Pancreas (tissue), 10 donors: Measurements from ENCODE around the gene INAVA. TPM values are rescaled to one million over a fixed set of nuclear protein-coding genes. Genes with fewer than 3 reads are reported as not detected.

Experiments
- ATAC-seq, 4 donors: fragments of 200-7000 bp; cut with Tn5 transposase; one replicate each; pipeline versions ENCODE4 v1.8.0 to v1.9.1; 2020; ENCODE audit warnings: mild to moderate bottlenecking in 4 of 4, moderate library complexity in 4 of 4
- DNase-seq, 6 donors: peaks; one replicate each; pipeline ENCODE4 v3.0.0-alpha.2; 2020
- FAIRE-seq: peaks from 2 replicates; lab custom pipeline; 2012; peaks lifted over from hg19 to GRCh38; lab: Jason Lieb, UNC
- H3K27ac ChIP-seq, 4 donors: fragments of 200-600 bp; sonication (generic); 1 replicate in 3 of 4; 2 replicates in 1 of 4; pipeline versions ENCODE4 v1.5.0 to v1.8.0; 2020
- H3K27me3 ChIP-seq, 4 donors: fragments of 200-600 bp; one replicate each; pipeline ENCODE4 v1.8.0; 2021
- H3K36me3 ChIP-seq, 3 donors: fragments of 200-600 bp; sonication (generic) in 1 of 3; one replicate each; pipeline versions ENCODE4 v1.5.0 to v1.8.0; 2020 to 2021
- H3K4me1 ChIP-seq, 3 donors: fragments of 200-600 bp; one replicate each; pipeline ENCODE4 v1.8.0; 2021
- H3K4me3 ChIP-seq, 4 donors: fragments of 200-600 bp; sonication (generic) in 2 of 4; one replicate each; pipeline versions ENCODE4 v1.5.0 to v1.8.0; 2020 to 2021
- H3K9me3 ChIP-seq, 4 donors: fragments of 200-600 bp; one replicate each; pipeline ENCODE4 v1.8.0; 2021
- CTCF ChIP-seq, 4 donors: fragments of 200-600 bp; sonication (generic) in 3 of 4; IDR thresholded peaks; one replicate each; pipeline versions ENCODE4 v1.5.0 to v1.8.0; 2021; ENCODE audit warnings: antibody characterized with exemption in 4 of 4
- WGBS, 2 donors: extraction: QIAGEN DNeasy Blood & Tissue Kit; methylation state at CpG; one replicate each; pipeline ENCODE4 v1.1.7; 2013; 5-methylcytosine and 5-hydroxymethylcytosine counted together
- intact Hi-C, 3 donors: fragments of 100-400 bp; cut with DNase I; formaldehyde crosslinking; loops; one replicate each; pipeline versions ENCODE4 v1.11.1 to v1.14.2; 2022
- polyA plus RNA-seq, 2 donors: library from polyadenylated mRNA; stranded (reverse); fragments of 200-250 nt; gene quantifications; one replicate each; pipeline ENCODE4 v1.2.3, GENCODE V29; 2013
- total RNA-seq, 6 donors: library from RNA; stranded (reverse); fragmentation: NEBNext Ultra II Directional in 4 of 6; extraction: Animal tissue kit (Norgen Biotek cat#: 25700) in 4 of 6; gene quantifications; one replicate each; pipeline versions ENCODE4 v1.2.1 to v1.2.4, GENCODE V29; 2021 to 2023
- donor health status: healthy with polysubstance abuse.
- donor health status: DM: no; HTN: no; CAD: no; lungs with moderate emphysema.
- donor health status: DM: no; HTN: no; CAD: no.
- donor health status: control.
- donor health status: control.
- donor health status: Bipolar disorder and iron deficiency.
- donor health status: DM: yes; HTN: yes; CAD: no.
- donor health status: DM: no; HTN: no; CAD: no.
- donor health status: DM: no; HTN: no; CAD: no.
- donor health status: DM: yes; HTN: yes; CAD: no.

The INAVA gene
- total and polyA plus RNA-seq, 8 donors: 5.0 to 26.6 (median 13.8) TPM

GRCh38 chr1:200883118-200883517, 11.6 kb upstream of the INAVA start:
- TF ChIP-seq CTCF (IDR thresholded peaks at IDR 0.05): no peak
- no peak for ATAC-seq
- 89 to 96% methylated on average over 3 of the region's 3 CpGs for WGBS, 2 donors
- H3K27ac ChIP-seq: no peak overlapping the region
- H3K4me3 ChIP-seq: no peak overlapping the region
- H3K9me3 ChIP-seq: no peaks in the 10 kb centered on the region
- no peaks in the 10 kb centered on the region for H3K36me3 ChIP-seq
- intact Hi-C loops: no loop called here
- no peaks in the 10 kb centered on the region for H3K4me1 ChIP-seq
- no peak for DNase-seq
- H3K27me3 ChIP-seq: no peaks in the 10 kb centered on the region
- FAIRE-seq: no peak

GRCh38 chr1:200885623-200886402, 8.9 kb upstream of the INAVA start:
- no peak overlapping the region for H3K4me3 ChIP-seq
- FAIRE-seq: no peak
- TF ChIP-seq CTCF (IDR thresholded peaks at IDR 0.05): no peak
- ATAC-seq: no peak
- H3K9me3 ChIP-seq: no peaks in the 10 kb centered on the region
- intact Hi-C loops: no loop called here
- H3K4me1 ChIP-seq: no peaks in the 10 kb centered on the region
- H3K27ac ChIP-seq: no peak overlapping the region
- DNase-seq: no peak
- 84 to 93% methylated on average over 6 of the region's 6 CpGs for WGBS, 2 donors
- no peaks in the 10 kb centered on the region for H3K36me3 ChIP-seq
- H3K27me3 ChIP-seq: no peaks in the 10 kb centered on the region

GRCh38 chr1:200886594-200886993, 8.1 kb upstream of the INAVA start:
- no peaks in the 10 kb centered on the region for H3K27me3 ChIP-seq
- no peak overlapping the region for H3K27ac ChIP-seq
- FAIRE-seq (no peak), DNase-seq (no peak), ATAC-seq (no peak)
- no peak overlapping the region for H3K4me3 ChIP-seq
- H3K9me3 ChIP-seq: no peaks in the 10 kb centered on the region
- H3K36me3 ChIP-seq: no peaks in the 10 kb centered on the region
- no peak for TF ChIP-seq CTCF (IDR thresholded peaks at IDR 0.05)
- no peaks in the 10 kb centered on the region for H3K4me1 ChIP-seq
- 75 to 79% methylated on average over 2 of the region's 2 CpGs for WGBS, 2 donors
- intact Hi-C loops: no loop called here

- no peak for FAIRE-seq
- WGBS, 2 donors: 71 to 73% methylated on average over 11 of the region's 11 CpGs
- DNase-seq: no peak
- H3K36me3 ChIP-seq: no peaks in the 10 kb centered on the region
- H3K4me3 ChIP-seq: no peak overlapping the region
- no peaks in the 10 kb centered on the region for H3K9me3 ChIP-seq
- H3K27me3 ChIP-seq: no peaks in the 10 kb centered on the region
- ATAC-seq: no peak
- intact Hi-C loops: no loop called here
- no peak overlapping the region for H3K27ac ChIP-seq
- TF ChIP-seq CTCF (IDR thresholded peaks at IDR 0.05): no peak
- no peaks in the 10 kb centered on the region for H3K4me1 ChIP-seq
Measured at GRCh38 chr1:200887036-200887435, 7.7 kb upstream of the INAVA start.

GRCh38 chr1:200887772-200888348, 6.8 kb upstream of the INAVA start:
- H3K9me3 ChIP-seq: no peaks in the 10 kb centered on the region
- intact Hi-C loops: no loop called here
- no peaks in the 10 kb centered on the region for H3K36me3 ChIP-seq
- 90 to 92% methylated on average over 9 of the region's 9 CpGs for WGBS, 2 donors
- H3K4me3 ChIP-seq: no peak overlapping the region
- H3K27me3 ChIP-seq: no peaks in the 10 kb centered on the region
- FAIRE-seq: no peak
- ATAC-seq: no peak
- no peaks in the 10 kb centered on the region for H3K4me1 ChIP-seq
- H3K27ac ChIP-seq: no peak overlapping the region
- no peak for DNase-seq
- no peak for TF ChIP-seq CTCF (IDR thresholded peaks at IDR 0.05)
